Measurements from ENCODE around the gene ARL5B.

Gene ARL5B

DNA sequence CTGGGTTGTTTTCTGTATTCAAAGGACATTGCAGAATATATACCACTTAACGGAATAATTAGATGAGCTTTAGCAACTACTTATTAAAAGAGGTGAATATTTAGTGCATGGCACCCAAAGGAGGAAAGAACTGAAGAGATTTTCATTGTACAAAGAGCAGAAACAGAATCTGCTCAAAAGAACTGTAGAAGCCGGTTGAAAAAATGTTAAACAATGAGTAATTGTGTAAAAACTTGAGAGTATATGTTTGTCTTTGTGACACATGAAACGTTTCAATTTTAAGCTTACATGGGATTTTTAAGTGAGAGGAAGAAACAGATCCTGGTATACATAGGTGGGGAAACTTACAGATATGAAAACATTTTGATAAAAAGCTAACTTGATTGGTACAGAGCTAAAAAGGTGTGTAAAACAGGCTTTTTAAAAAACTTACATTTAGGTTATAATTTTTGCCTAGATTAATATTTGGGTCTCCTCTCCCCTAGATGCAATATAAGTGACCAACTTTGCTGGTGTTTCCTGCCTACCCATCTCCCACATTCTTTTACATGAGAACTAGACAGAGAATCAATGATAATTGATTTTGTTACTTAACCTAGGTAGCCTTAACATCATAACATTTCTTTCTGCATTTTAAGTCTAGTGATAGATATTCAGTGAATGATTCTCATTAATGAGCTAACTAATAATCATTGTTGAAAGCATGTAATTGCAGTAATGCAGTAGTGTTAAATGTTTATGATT is 6.8 kb downstream of the ARL5B start:
- H3K27me3 ChIP-seq (ENCODE audit: insufficient read depth, low read length): no peaks in the 10 kb centered on the region
- no peaks in the 10 kb centered on the region; the same call in 1 of the 2 replicates for H4K20me1 ChIP-seq (ENCODE audit: insufficient read depth, low read length)
- peaks cover 15% of the 10 kb centered on the region for H3K4me1 ChIP-seq (ENCODE audit: insufficient read depth, low read length, severe bottlenecking)
- no peaks in the 10 kb centered on the region for H3K9me2 ChIP-seq (ENCODE audit: low read depth, low read length)
- H3K4me3 ChIP-seq (ENCODE audit: low read depth, low read length, poor library complexity, severe bottlenecking): no peak overlapping the region
- H3K4me2 ChIP-seq (ENCODE audit: low read length): no peak overlapping the region
- H3F3A ChIP-seq (ENCODE audit: insufficient read depth, low read length): no peaks in the 10 kb centered on the region
- no peak overlapping the region for H2AFZ ChIP-seq (ENCODE audit: low read length)
- TF ChIP-seq, protein P1, sequence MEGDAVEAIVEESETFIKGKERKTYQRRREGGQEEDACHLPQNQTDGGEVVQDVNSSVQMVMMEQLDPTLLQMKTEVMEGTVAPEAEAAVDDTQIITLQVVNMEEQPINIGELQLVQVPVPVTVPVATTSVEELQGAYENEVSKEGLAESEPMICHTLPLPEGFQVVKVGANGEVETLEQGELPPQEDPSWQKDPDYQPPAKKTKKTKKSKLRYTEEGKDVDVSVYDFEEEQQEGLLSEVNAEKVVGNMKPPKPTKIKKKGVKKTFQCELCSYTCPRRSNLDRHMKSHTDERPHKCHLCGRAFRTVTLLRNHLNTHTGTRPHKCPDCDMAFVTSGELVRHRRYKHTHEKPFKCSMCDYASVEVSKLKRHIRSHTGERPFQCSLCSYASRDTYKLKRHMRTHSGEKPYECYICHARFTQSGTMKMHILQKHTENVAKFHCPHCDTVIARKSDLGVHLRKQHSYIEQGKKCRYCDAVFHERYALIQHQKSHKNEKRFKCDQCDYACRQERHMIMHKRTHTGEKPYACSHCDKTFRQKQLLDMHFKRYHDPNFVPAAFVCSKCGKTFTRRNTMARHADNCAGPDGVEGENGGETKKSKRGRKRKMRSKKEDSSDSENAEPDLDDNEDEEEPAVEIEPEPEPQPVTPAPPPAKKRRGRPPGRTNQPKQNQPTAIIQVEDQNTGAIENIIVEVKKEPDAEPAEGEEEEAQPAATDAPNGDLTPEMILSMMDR (IDR thresholded peaks at IDR 0.05; ENCODE audit: low read length): no peak
- TF ChIP-seq EZH2 (IDR thresholded peaks at IDR 0.05; ENCODE audit: borderline replicate concordance, low read length): no peak
- no peak overlapping the region for H3K9ac ChIP-seq (ENCODE audit: low read length)
- H3K36me3 ChIP-seq (ENCODE audit: insufficient read depth, low read length): peaks cover 37% of the 10 kb centered on the region
- peaks cover 71% of the 10 kb centered on the region for H3K79me2 ChIP-seq (ENCODE audit: insufficient read depth, low read length)
- no peak overlapping the region for H3K27ac ChIP-seq (ENCODE audit: low read depth, low read length, poor library complexity, severe bottlenecking)
- H3K9me3 ChIP-seq (ENCODE audit: low read length): no peaks in the 10 kb centered on the region

DNA sequence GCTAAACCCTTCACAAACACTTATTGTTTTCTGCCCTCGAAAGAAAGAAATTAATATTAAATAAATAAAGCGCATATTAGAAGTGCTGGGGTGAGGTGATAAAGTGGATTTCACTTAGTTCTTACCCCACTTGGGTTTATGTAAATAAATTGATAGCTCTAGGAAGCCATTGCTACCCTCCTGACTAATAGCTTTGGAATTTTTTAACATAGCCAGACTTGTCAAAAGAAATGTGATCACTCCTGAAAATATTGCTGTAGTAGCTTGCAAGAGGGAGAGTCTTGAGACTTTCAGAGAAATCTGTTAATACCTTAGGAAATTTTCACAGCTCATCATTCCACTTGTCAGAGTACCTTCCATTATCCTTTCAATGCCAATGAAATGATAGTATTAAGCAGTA is 7.6 kb downstream of the ARL5B start:
- Histone ChIP-seq H3K4me1 (ENCODE audit: insufficient read depth, low read length, severe bottlenecking) (peaks cover 7% of the 10 kb centered on the region), H3K9me3 (ENCODE audit: low read length) (no peaks in the 10 kb centered on the region), H3K36me3 (ENCODE audit: insufficient read depth, low read length) (peaks cover 42% of the 10 kb centered on the region), H3K4me2 (ENCODE audit: low read length) (no peak overlapping the region), H4K20me1 (ENCODE audit: insufficient read depth, low read length) (no peaks in the 10 kb centered on the region; the same call in 1 of the 2 replicates), H2AFZ (ENCODE audit: low read length) (no peak overlapping the region), H3K79me2 (ENCODE audit: insufficient read depth, low read length) (peaks cover 63% of the 10 kb centered on the region), H3F3A (ENCODE audit: insufficient read depth, low read length) (no peaks in the 10 kb centered on the region), H3K4me3 (ENCODE audit: low read depth, low read length, poor library complexity, severe bottlenecking) (no peak overlapping the region), H3K27me3 (ENCODE audit: insufficient read depth, low read length) (no peaks in the 10 kb centered on the region), H3K27ac (ENCODE audit: low read depth, low read length, poor library complexity, severe bottlenecking) (no peak overlapping the region), H3K9ac (ENCODE audit: low read length) (no peak overlapping the region), H3K9me2 (ENCODE audit: low read depth, low read length) (no peaks in the 10 kb centered on the region)
- no peak for TF ChIP-seq EZH2 (IDR thresholded peaks at IDR 0.05; ENCODE audit: borderline replicate concordance, low read length)
- TF ChIP-seq, protein P1 (IDR thresholded peaks at IDR 0.05; ENCODE audit: low read length): no peak

GRCh38 chr10:18668026-18668425 is 8.8 kb downstream of the ARL5B start:
- TF ChIP-seq, protein P1 (IDR thresholded peaks at IDR 0.05; ENCODE audit: low read length): no peak
- TF ChIP-seq EZH2 (IDR thresholded peaks at IDR 0.05; ENCODE audit: borderline replicate concordance, low read length): no peak
- no peak overlapping the region for H3K9ac ChIP-seq (ENCODE audit: low read length)
- H3K9me2 ChIP-seq (ENCODE audit: low read depth, low read length): no peaks in the 10 kb centered on the region
- H3K27me3 ChIP-seq (ENCODE audit: insufficient read depth, low read length): no peaks in the 10 kb centered on the region
- no peaks in the 10 kb centered on the region for H3F3A ChIP-seq (ENCODE audit: insufficient read depth, low read length)
- peaks cover 55% of the 10 kb centered on the region for H3K36me3 ChIP-seq (ENCODE audit: insufficient read depth, low read length)
- H3K4me1 ChIP-seq (ENCODE audit: insufficient read depth, low read length, severe bottlenecking): no peaks in the 10 kb centered on the region
- peaks cover 52% of the 10 kb centered on the region for H3K79me2 ChIP-seq (ENCODE audit: insufficient read depth, low read length)
- no peak overlapping the region for H3K27ac ChIP-seq (ENCODE audit: low read depth, low read length, poor library complexity, severe bottlenecking)
- H3K9me3 ChIP-seq (ENCODE audit: low read length): no peaks in the 10 kb centered on the region
- H3K4me3 ChIP-seq (ENCODE audit: low read depth, low read length, poor library complexity, severe bottlenecking): no peak overlapping the region
- H3K4me2 ChIP-seq (ENCODE audit: low read length): no peak overlapping the region
- H4K20me1 ChIP-seq (ENCODE audit: insufficient read depth, low read length): no peaks in the 10 kb centered on the region; the same call in 1 of the 2 replicates
- no peak overlapping the region for H2AFZ ChIP-seq (ENCODE audit: low read length)
